Tibial nerve (tissue), 4 donors: ENCODE measurements around the gene NAXE. TPM values are rescaled to one million over a fixed set of nuclear protein-coding genes. Genes with fewer than 3 reads are reported as not detected.

Source experiments
- DNase-seq, 2 donors: peaks; one replicate each; pipeline ENCODE4 v3.0.0-alpha.2; 2019; ENCODE audit warnings: low spot score in 2 of 2
- H3K27ac ChIP-seq, 4 donors: fragments of 200-600 bp; sonication (generic) in 3 of 4; one replicate each; pipeline ENCODE4 v1.5.1; 2017 to 2019; ENCODE audit warnings: mild to moderate bottlenecking in 1 of 4
- H3K27me3 ChIP-seq, 2 donors: fragments of 200-600 bp; sonication (generic) in 1 of 2; one replicate each; pipeline versions ENCODE4 v1.5.1 to v1.6.0; 2017 to 2019
- H3K36me3 ChIP-seq, 3 donors: fragments of 200-600 bp; sonication (generic); one replicate each; pipeline ENCODE4 v1.5.1; 2018 to 2019
- H3K4me1 ChIP-seq, 4 donors: fragments of 200-600 bp; sonication (generic) in 3 of 4; one replicate each; pipeline ENCODE4 v1.5.1; 2017 to 2019
- H3K4me3 ChIP-seq, 4 donors: fragments of 200-600 bp; sonication (generic) in 3 of 4; one replicate each; pipeline ENCODE4 v1.5.1; 2017 to 2019; ENCODE audit warnings: mild to moderate bottlenecking in 1 of 4, moderate library complexity in 1 of 4
- H3K9me3 ChIP-seq, 4 donors: fragments of 200-600 bp; sonication (generic) in 3 of 4; one replicate each; pipeline ENCODE4 v1.5.1; 2017 to 2019
- CTCF ChIP-seq, 5 experiments: fragments of 200-600 bp in 3 of 5; fragments of 450-650 bp in 2 of 5; sonication (generic) in 3 of 5; IDR thresholded peaks; one replicate each; pipeline ENCODE4 v1.5.1; 2016 to 2019; ENCODE audit warnings: antibody characterized with exemption in 5 of 5, mild to moderate bottlenecking in 3 of 5, moderate library complexity in 2 of 5
- EP300 ChIP-seq, 2 donors: sonication (generic); formaldehyde crosslinking; IDR thresholded peaks; one replicate each; pipeline ENCODE4 v1.6.1; 2017; ENCODE audit warnings: antibody characterized with exemption in 2 of 2, mild to moderate bottlenecking in 1 of 2
- POLR2A ChIP-seq, 2 donors: fragments of 450-650 bp; IDR thresholded peaks; one replicate each; pipeline ENCODE4 v1.6.1; 2017; ENCODE audit warnings: antibody characterized with exemption in 2 of 2, mild to moderate bottlenecking in 2 of 2, moderate library complexity in 2 of 2
- WGBS, 2 donors: methylation state at CpG; one replicate each; pipeline ENCODE4 v1.1.5; 2018; 5-methylcytosine and 5-hydroxymethylcytosine counted together
- total RNA-seq, 4 donors: library from RNA; depleted of rRNA; stranded (reverse); fragments of >200 nt; gene quantifications; one replicate each; pipeline ENCODE4 v1.1.0, GENCODE V29; 2016

Gene NAXE
- total RNA-seq, 4 donors from 2014 or later, result 53.1 to 105 (median 82.7) TPM

DNA sequence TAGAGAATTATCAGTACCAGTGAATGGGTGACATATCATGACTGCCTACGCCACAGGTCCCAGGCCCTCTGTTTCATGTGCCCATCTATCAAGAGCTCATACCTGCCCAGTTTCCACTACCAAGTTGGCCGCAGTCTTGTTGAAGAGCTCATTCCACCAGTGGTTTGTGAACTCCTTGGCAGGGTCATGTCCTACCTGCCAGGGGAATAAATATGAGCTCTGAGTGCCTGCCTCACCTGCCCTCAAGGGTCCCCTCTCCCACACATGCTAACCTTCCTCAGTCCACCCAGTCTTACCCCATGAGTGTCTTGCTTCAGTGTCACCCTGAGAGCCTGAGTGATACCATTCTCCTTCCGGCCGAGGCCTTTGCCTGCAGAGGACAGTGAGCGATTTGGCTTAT, 6.5 kb downstream of the NAXE start:
- Histone ChIP-seq H3K27me3 (no peaks in the 10 kb centered on the region), H3K36me3 (peaks cover 0 to 61% (median 9%) of the 10 kb centered on the region in 3 donors), H3K4me1 (peaks cover 0 to 29% (median 12%) of the 10 kb centered on the region in 4 donors), H3K9me3 (no peaks in the 10 kb centered on the region), H3K27ac (no peak overlapping the region), H3K4me3 (no peak overlapping the region)
- DNase-seq, result no peak
- WGBS, 2 donors, result 91 to 94% methylated on average over 5 of the region's 5 CpGs
- TF ChIP-seq POLR2A (IDR thresholded peaks at IDR 0.05), result no peak
- TF ChIP-seq CTCF (IDR thresholded peaks at IDR 0.05), result no peak
- TF ChIP-seq EP300 (IDR thresholded peaks at IDR 0.05), result no peak

- TF ChIP-seq EP300 (IDR thresholded peaks at IDR 0.05) (no peak), POLR2A (IDR thresholded peaks at IDR 0.05) (no peak), CTCF (IDR thresholded peaks at IDR 0.05) (no peak)
- H3K27me3 ChIP-seq, result no peaks in the 10 kb centered on the region
- no peaks in the 10 kb centered on the region for H3K9me3 ChIP-seq
- DNase-seq, result no peak
- no peak overlapping the region for H3K4me3 ChIP-seq
- H3K4me1 ChIP-seq, result peaks cover 0 to 29% (median 12%) of the 10 kb centered on the region in 4 donors
- no peak overlapping the region for H3K27ac ChIP-seq
- WGBS, 2 donors, result 77 to 82% methylated on average over 4 of the region's 4 CpGs
- H3K36me3 ChIP-seq, result peaks cover 0 to 53% (median 9%) of the 10 kb centered on the region in 3 donors
These were observed 7.3 kb downstream of the NAXE start for GRCh38 chr1:156598731-156599432.

DNA sequence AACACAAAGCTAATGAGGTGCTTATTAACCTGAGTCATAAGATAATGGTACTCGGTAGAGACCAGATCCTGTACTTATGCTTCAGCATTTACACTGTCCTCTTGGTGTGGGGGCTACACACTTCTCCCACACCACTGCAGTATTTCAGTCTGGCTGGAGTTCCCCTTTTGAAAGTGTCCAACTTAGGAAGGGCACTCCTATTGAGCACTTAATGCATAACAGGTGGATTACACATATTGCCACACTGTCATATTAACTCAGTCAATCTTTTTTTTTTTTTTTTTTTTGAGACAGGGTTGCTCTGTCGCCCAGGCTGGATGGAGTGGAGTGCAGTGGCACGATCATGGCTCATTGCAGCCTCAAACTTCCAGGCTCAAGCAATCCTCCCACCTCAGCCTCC, 8.2 kb downstream of the NAXE start:
- H3K27me3 ChIP-seq, result no peaks in the 10 kb centered on the region
- TF ChIP-seq POLR2A (IDR thresholded peaks at IDR 0.05) (no peak), CTCF (IDR thresholded peaks at IDR 0.05) (no peak), EP300 (IDR thresholded peaks at IDR 0.05) (no peak)
- H3K36me3 ChIP-seq, result peaks cover 0 to 44% (median 9%) of the 10 kb centered on the region in 3 donors
- no peak overlapping the region for H3K4me3 ChIP-seq
- no peak overlapping the region for H3K27ac ChIP-seq
- 72 to 79% methylated on average over 3 of the region's 3 CpGs for WGBS, 2 donors
- DNase-seq, result no peak
- peaks cover 0 to 29% (median 12%) of the 10 kb centered on the region in 4 donors for H3K4me1 ChIP-seq
- no peaks in the 10 kb centered on the region for H3K9me3 ChIP-seq

- no peak for TF ChIP-seq EP300 (IDR thresholded peaks at IDR 0.05)
- TF ChIP-seq CTCF (IDR thresholded peaks at IDR 0.05), result no peak
- no peak for TF ChIP-seq POLR2A (IDR thresholded peaks at IDR 0.05)
These were observed 9.2 kb downstream of the NAXE start for GRCh38 chr1:156600733-156601121.

GRCh38 chr1:156601122-156601830, 9.7 kb downstream of the NAXE start, which contains the start of gene GPATCH4:
GPATCH4 (minus strand) TSS chr1:156601479.
- Histone ChIP-seq H3K4me3 (peak within 1 kb of the TSS; percentile 53 to 82 (median 58)), H3K9me3 (no peaks in the 10 kb centered on the region), H3K27me3 (no peaks in the 10 kb centered on the region), H3K27ac (peak within 1 kb of the TSS; percentile 52 to 85 (median 62)), H3K36me3 (peaks cover 0 to 29% (median 8%) of the 10 kb centered on the region in 3 donors), H3K4me1 (peaks cover 0 to 29% (median 12%) of the 10 kb centered on the region in 4 donors)
- WGBS, 2 donors, result 0 to 1% methylated on average over 29 to 35 of the region's 35 CpGs
- peak; percentile 62 to 78 for TF ChIP-seq EP300 (IDR thresholded peaks at IDR 0.05)
- TF ChIP-seq CTCF (IDR thresholded peaks at IDR 0.05), result peak in 1 of 5 experiments; percentile 20
- no peak for TF ChIP-seq POLR2A (IDR thresholded peaks at IDR 0.05)
- DNase-seq, result peak; percentile 50 to 66

More at GRCh38 chr1:156600733-156601121, 9.2 kb downstream of the NAXE start:
- no peak for DNase-seq
- Histone ChIP-seq H3K27ac (peak overlapping the region; percentile 52 to 85 (median 62)), H3K27me3 (no peaks in the 10 kb centered on the region), H3K36me3 (peaks cover 0 to 35% (median 9%) of the 10 kb centered on the region in 3 donors), H3K4me3 (peak overlapping the region; percentile 53 to 82 (median 58)), H3K4me1 (peaks cover 0 to 29% (median 12%) of the 10 kb centered on the region in 4 donors), H3K9me3 (no peaks in the 10 kb centered on the region)
- 2 to 3% methylated on average over 13 of the region's 13 CpGs for WGBS, 2 donors
